H1 (cell line): ENCODE measurements around the gene MUC4. TPM values are rescaled to one million over a fixed set of nuclear protein-coding genes. Genes with fewer than 3 reads are reported as not detected.
"Not testable (repeated sequence)": the region's sequence is repeated elsewhere in the genome, so short reads cannot be mapped to it uniquely, and the experiment has no call there.

Source experiments
- CTCF ChIA-PET: fragments of 300-600 bp; sonication (Branson Sonifier 250); formaldehyde crosslinking; loops from one replicate; lab custom pipeline; 2021; ENCODE audit not compliant: partially characterized antibody; lab: Charles Lee
- POLR2A ChIA-PET: fragments of 300-600 bp; sonication (Branson Sonifier 250); formaldehyde crosslinking; loops from one replicate; lab custom pipeline; 2021; ENCODE audit warnings: inconsistent platforms; ENCODE audit not compliant: partially characterized antibody; lab: Charles Lee
- DNase-seq, 2 experiments: peaks; one replicate each; pipeline versions ENCODE4 v3.0.0 to v3.0.0-alpha.2; 2010 to 2022; ENCODE audit warnings: low spot score in 2 of 2, low read depth in 1 of 2, mixed read lengths in 1 of 2
- FAIRE-seq: peaks from 2 replicates; lab custom pipeline; 2011; peaks lifted over from hg19 to GRCh38; lab: Jason Lieb, UNC
- H2AFZ ChIP-seq: 2 replicates; pipeline ENCODE4 v1.8.1; 2012; ENCODE audit warnings: low read length, inconsistent platforms
- H2AK5ac ChIP-seq: 2 replicates; pipeline ENCODE4 v1.6.1; 2013; ENCODE audit warnings: low read depth, low read length
- H2BK120ac ChIP-seq: replicated peaks from 2 replicates; pipeline ENCODE3; 2013; ENCODE audit warnings: low read depth, low read length, inconsistent platforms
- H2BK12ac ChIP-seq: 2 replicates; pipeline ENCODE4 v1.6.1; 2013; ENCODE audit warnings: low read depth, low read length
- H2BK15ac ChIP-seq: 2 replicates; pipeline ENCODE4 v1.6.1; 2013; ENCODE audit warnings: low read length
- H2BK20ac ChIP-seq: 2 replicates; pipeline ENCODE4 v1.6.1; 2013; ENCODE audit warnings: low read length
- H2BK5ac ChIP-seq: 2 replicates; pipeline ENCODE4 v1.6.1; 2013; ENCODE audit warnings: low read depth, low read length
- H3K14ac ChIP-seq: 2 replicates; pipeline ENCODE4 v1.6.1; 2013; ENCODE audit warnings: inconsistent platforms; ENCODE audit not compliant: insufficient read length
- H3K18ac ChIP-seq: 2 replicates; pipeline ENCODE4 v1.6.1; 2013; ENCODE audit warnings: low read length; ENCODE audit errors: extremely low read depth
- H3K23ac ChIP-seq: 2 replicates; pipeline ENCODE4 v1.6.1; 2013; ENCODE audit warnings: inconsistent platforms; ENCODE audit not compliant: insufficient read length
- H3K23me2 ChIP-seq: 2 replicates; pipeline ENCODE4 v1.6.1; 2013; ENCODE audit warnings: low read depth, low read length
- H3K27ac ChIP-seq: 2 replicates; pipeline ENCODE4 v1.6.1; 2011; ENCODE audit warnings: low read depth, low read length, inconsistent platforms
- H3K27me3 ChIP-seq, 4 experiments: replicated peaks in 1 of 4; 1 replicate in 1 of 4; 2 replicates in 3 of 4; pipeline versions ENCODE4 v1.6.1 to v1.8.1; 2011 to 2013; ENCODE audit warnings: low read length in 3 of 4, mild to moderate bottlenecking in 3 of 4, inconsistent platforms in 2 of 4, mixed read lengths in 2 of 4, moderate library complexity in 1 of 4; ENCODE audit not compliant: control insufficient read depth in 3 of 4, insufficient read depth in 3 of 4; ENCODE audit errors: extremely low read depth in 1 of 4
- H3K36me3 ChIP-seq, 4 experiments: 2 replicates each; pipeline versions ENCODE4 v1.6.1 to v1.8.1; 2011 to 2013; ENCODE audit warnings: mild to moderate bottlenecking in 4 of 4, low read length in 3 of 4, moderate library complexity in 2 of 4, control low read depth in 1 of 4, inconsistent platforms in 1 of 4; ENCODE audit not compliant: insufficient read depth in 4 of 4, control insufficient read depth in 2 of 4
- H3K4ac ChIP-seq: replicated peaks from 2 replicates; pipeline ENCODE3; 2013; ENCODE audit warnings: low read length, low read depth, mixed read lengths, inconsistent platforms; ENCODE audit not compliant: insufficient read length
- H3K4me1 ChIP-seq, 4 experiments: replicated peaks in 1 of 4; 1 replicate in 1 of 4; 2 replicates in 3 of 4; pipeline versions ENCODE4 v1.6.1 to v1.8.1; 2011 to 2013; ENCODE audit warnings: low read length in 3 of 4, inconsistent platforms in 2 of 4, mixed read lengths in 1 of 4; ENCODE audit not compliant: insufficient read depth in 4 of 4, control insufficient read depth in 3 of 4
- H3K4me2 ChIP-seq, 2 experiments: 2 replicates each; pipeline versions ENCODE4 v1.6.1 to v1.8.1; 2011 to 2013; ENCODE audit warnings: low read depth in 2 of 2, low read length in 2 of 2, control low read depth in 1 of 2, inconsistent platforms in 1 of 2, mild to moderate bottlenecking in 1 of 2; ENCODE audit not compliant: insufficient read depth in 1 of 2
- H3K4me3 ChIP-seq, 4 experiments: fragments of 200-600, 300-600 bp in 1 of 4; sonication (generic), shearing (Covaris generic), sonication (Bioruptor Twin) in 1 of 4; 2 replicates each; pipeline versions ENCODE4 v1.5.1 to v1.8.1; 2011 to 2016; ENCODE audit warnings: low read length in 4 of 4, low read depth in 3 of 4, control low read depth in 2 of 4, inconsistent platforms in 2 of 4, mild to moderate bottlenecking in 2 of 4, mixed read lengths in 1 of 4, moderate library complexity in 1 of 4; ENCODE audit not compliant: insufficient read depth in 2 of 4; ENCODE audit errors: extremely low read depth in 1 of 4
- H3K56ac ChIP-seq: replicated peaks from 2 replicates; pipeline ENCODE3; 2013; ENCODE audit warnings: low read depth, mild to moderate bottlenecking, mixed read lengths, low read length, inconsistent platforms; ENCODE audit not compliant: insufficient read length
- H3K79me1 ChIP-seq: 2 replicates; pipeline ENCODE4 v1.6.1; 2013; ENCODE audit warnings: low read depth, low read length, control low read depth
- H3K79me2 ChIP-seq, 2 experiments: 2 replicates each; pipeline versions ENCODE4 v1.6.1 to v1.8.1; 2012 to 2013; ENCODE audit warnings: low read length in 2 of 2, mild to moderate bottlenecking in 2 of 2, inconsistent platforms in 1 of 2; ENCODE audit not compliant: insufficient read depth in 2 of 2, control insufficient read depth in 1 of 2
- H3K9ac ChIP-seq, 4 experiments: replicated peaks in 1 of 4; 1 replicate in 1 of 4; 2 replicates in 3 of 4; pipeline versions ENCODE4 v1.6.1 to v1.8.1; 2011 to 2013; ENCODE audit warnings: low read depth in 3 of 4, low read length in 3 of 4, control low read depth in 2 of 4, mild to moderate bottlenecking in 2 of 4, moderate library complexity in 2 of 4, inconsistent platforms in 1 of 4; ENCODE audit errors: extremely low read depth in 1 of 4
- H3K9me3 ChIP-seq, 2 experiments: 2 replicates each; pipeline versions ENCODE4 v1.6.1 to v1.8.1; 2012 to 2013; ENCODE audit warnings: mild to moderate bottlenecking in 2 of 2, moderate library complexity in 2 of 2, control low read depth in 1 of 2, inconsistent platforms in 1 of 2, low read depth in 1 of 2, low read length in 1 of 2, mixed read lengths in 1 of 2; ENCODE audit not compliant: insufficient read depth in 2 of 2
- H4K20me1 ChIP-seq, 2 experiments: replicated peaks in 1 of 2; 2 replicates each; pipeline versions ENCODE3 to v1.8.1; 2011 to 2013; ENCODE audit warnings: inconsistent platforms in 2 of 2, low read length in 2 of 2, mild to moderate bottlenecking in 1 of 2; ENCODE audit not compliant: insufficient read depth in 2 of 2, control insufficient read depth in 1 of 2
- H4K5ac ChIP-seq: 2 replicates; pipeline ENCODE4 v1.6.1; 2013; ENCODE audit warnings: low read length, low read depth, mixed read lengths, inconsistent platforms; ENCODE audit not compliant: insufficient read length
- H4K8ac ChIP-seq: 2 replicates; pipeline ENCODE4 v1.8.0; 2013; ENCODE audit warnings: mild to moderate bottlenecking, moderate library complexity, low read length, inconsistent platforms; ENCODE audit not compliant: insufficient read depth; ENCODE audit errors: extremely low read depth
- H4K91ac ChIP-seq: replicated peaks from 2 replicates; pipeline ENCODE3; 2013; ENCODE audit warnings: low read length, mixed read lengths, inconsistent platforms; ENCODE audit not compliant: insufficient read length
- WGBS, 2 experiments: shearing (Covaris generic) in 1 of 2; methylation state at CpG; one replicate each; pipeline versions ENCODE4 v1.1.6 to v1.1.7; 2013 to 2015; ENCODE audit warnings: low lambda C conversion rate in 2 of 2, mixed read lengths in 2 of 2, inconsistent platforms in 1 of 2, low coverage in 1 of 2, missing lambda C conversion rate in 1 of 2; ENCODE audit not compliant: insufficient replicate concordance in 2 of 2, insufficient coverage in 1 of 2, insufficient read length in 1 of 2; ENCODE audit errors: extremely low coverage in 1 of 2, missing lambda C conversion rate in 1 of 2; 5-methylcytosine and 5-hydroxymethylcytosine counted together
- polyA plus RNA-seq, 7 experiments: library from polyadenylated mRNA; depleted of rRNA in 3 of 7; stranded (reverse) in 5 of 7; unstranded in 2 of 7; fragments of >200 nt in 5 of 7; fragments of 200-250 nt in 2 of 7; gene quantifications; 1 replicate in 5 of 7; 2 replicates in 1 of 7; 4 replicates in 1 of 7; pipeline versions ENCODE4 v1.2.1 to v1.2.3, GENCODE V29; 2011 to 2013; ENCODE audit warnings: missing spikeins in 2 of 7, mixed read lengths in 2 of 7
- total RNA-seq: library from RNA; stranded (reverse); fragmentation: NEBNext Ultra II Directional; extraction: Animal tissue kit (Norgen Biotek cat#: 25700); gene quantifications from 2 replicates; pipeline ENCODE4 v1.2.1, GENCODE V29; 2021

MUC4 gene
- total and polyA plus RNA-seq, 2 of the 8 experiments (the other 6 are each of a cell fraction or from before 2014, with no cell fraction given) = 0.89 to 2.0 TPM

GRCh38 chr3:195720831-195721506 lies 90.8 kb downstream of the MUC4 start, which contains the start of gene MUC20:
TSS of gene MUC20 (plus strand) at chr3:195720978. CDS start at chr3:195721008, 30 bp downstream.
- FAIRE-seq, H3K27ac ChIP-seq, H3K27me3 ChIP-seq, H3K4me1 ChIP-seq, H3K56ac ChIP-seq, POLR2A ChIA-PET, H2BK20ac ChIP-seq, H3K4me3 ChIP-seq, H2BK12ac ChIP-seq, H4K5ac ChIP-seq, H2AFZ ChIP-seq, H3K9ac ChIP-seq, H2AK5ac ChIP-seq, H3K4me2 ChIP-seq, H4K91ac ChIP-seq, H3K79me1 ChIP-seq, H3K79me2 ChIP-seq, DNase-seq, H2BK120ac ChIP-seq, H3K23ac ChIP-seq, H4K20me1 ChIP-seq, H3K36me3 ChIP-seq, H3K23me2 ChIP-seq, H4K8ac ChIP-seq, H3K9me3 ChIP-seq, H3K4ac ChIP-seq, H3K18ac ChIP-seq, H2BK5ac ChIP-seq, H3K14ac ChIP-seq: not testable (repeated sequence)
- 0 out of 2 replicates have a peak within 1 kb of the TSS, but pooled peaks have one; percentile 61 for H2BK15ac ChIP-seq
- CTCF ChIA-PET = interaction anchor here (0.6 to 2.5 kb wide), 6 partner anchors 9 to 784 kb away, joined by 3 to 10 read pairs (median 5); no protein-coding TSS in a partner anchor
- WGBS, 2 experiments = 84% methylated on average over 13 of the region's 16 CpGs; no CpG with 5 or more reads in 1 of the 2 experiments
